ENCODE results near the gene GPLD1.
"Not testable (repeated sequence)": the region's sequence is repeated elsewhere in the genome, so short reads cannot be mapped to it uniquely, and the experiment has no call there.

GRCh38 chr6:24384369-24385130, 104.8 kb downstream of the GPLD1 start:
- not testable (repeated sequence) for TF ChIP-seq POLR2A (IDR thresholded peaks at IDR 0.05; ENCODE audit: low read depth, low read length); POLR2AphosphoS5 (IDR thresholded peaks at IDR 0.05; ENCODE audit: low read depth, low read length); TAF1 (IDR thresholded peaks at IDR 0.05; ENCODE audit: borderline replicate concordance, low read depth, low read length)
